UCSD-AML1 (cell line): ENCODE results near the gene PDE3A.

Experiments
- DNase-seq: peaks from one replicate; lab custom pipeline; 2025; ENCODE audit not compliant: unreplicated experiment; lab: John Stamatoyannopoulos, UW

The PDE3A gene

GRCh38 chr12:20420557-20420956 is 52.2 kb downstream of the PDE3A start:
- DNase-seq: no peak

- no peak for DNase-seq
Observed at GRCh38 chr12:20421421-20421820, 53.1 kb downstream of the PDE3A start.

GRCh38 chr12:20423557-20423956 is 55.2 kb downstream of the PDE3A start:
- no peak for DNase-seq

- no peak for DNase-seq
Observed at GRCh38 chr12:20424841-20425240, 56.5 kb downstream of the PDE3A start.

- no peak for DNase-seq
Observed at GRCh38 chr12:20426191-20426590, 57.9 kb downstream of the PDE3A start.

- no peak for DNase-seq
Observed at GRCh38 chr12:20426957-20427356, 58.6 kb downstream of the PDE3A start.

- no peak for DNase-seq
Observed at GRCh38 chr12:20429852-20430251, 61.5 kb downstream of the PDE3A start.

- DNase-seq: no peak
Observed at GRCh38 chr12:20432290-20432689, 64.0 kb downstream of the PDE3A start.

- DNase-seq: no peak
Observed at GRCh38 chr12:20434996-20435395, 66.7 kb downstream of the PDE3A start.

- no peak for DNase-seq
Observed at GRCh38 chr12:20436316-20436715, 68.0 kb downstream of the PDE3A start.

- no peak for DNase-seq
Observed at GRCh38 chr12:20438299-20438779, 70.0 kb downstream of the PDE3A start.

- no peak for DNase-seq
Observed at GRCh38 chr12:20439626-20440025, 71.3 kb downstream of the PDE3A start.

- no peak for DNase-seq
Observed at GRCh38 chr12:20440408-20440807, 72.1 kb downstream of the PDE3A start.

GRCh38 chr12:20442322-20442721 is 74.0 kb downstream of the PDE3A start:
- no peak for DNase-seq

GRCh38 chr12:20443255-20443654 is 74.9 kb downstream of the PDE3A start:
- DNase-seq: no peak

GRCh38 chr12:20443792-20444191 is 75.5 kb downstream of the PDE3A start:
- no peak for DNase-seq

GRCh38 chr12:20444595-20445170 is 76.3 kb downstream of the PDE3A start:
- DNase-seq: no peak

- no peak for DNase-seq
Observed at GRCh38 chr12:20445687-20446086, 77.3 kb downstream of the PDE3A start.

GRCh38 chr12:20446836-20447235 is 78.5 kb downstream of the PDE3A start:
- DNase-seq: no peak

GRCh38 chr12:20448781-20449180 is 80.4 kb downstream of the PDE3A start:
- no peak for DNase-seq

- DNase-seq: no peak
Observed at GRCh38 chr12:20450591-20451180, 82.3 kb downstream of the PDE3A start.

GRCh38 chr12:20451761-20452160 is 83.4 kb downstream of the PDE3A start:
- DNase-seq: no peak

- DNase-seq: no peak
Observed at GRCh38 chr12:20452496-20453010, 84.2 kb downstream of the PDE3A start.
